NCI-H69 (cell line): Measurements from ENCODE around the gene NPTN.

Experiments
- DNase-seq: peaks from one replicate; lab custom pipeline; 2025; lab: John Stamatoyannopoulos, UW

The NPTN gene

GRCh38 chr15:73631915-73632669 is 1.1 kb downstream of the NPTN start:
- peak; percentile 31 for DNase-seq

- peak; percentile 1 for DNase-seq
Observed at GRCh38 chr15:73630921-73631362, 2.2 kb downstream of the NPTN start.

GRCh38 chr15:73629798-73630429 is 3.3 kb downstream of the NPTN start:
- DNase-seq = peak; percentile 40

GRCh38 chr15:73628976-73629797 is 4.0 kb downstream of the NPTN start:
- peak; percentile 35 for DNase-seq

GRCh38 chr15:73628102-73628501 is 5.1 kb downstream of the NPTN start:
- no peak for DNase-seq

GRCh38 chr15:73626072-73626471 is 7.1 kb downstream of the NPTN start:
- no peak for DNase-seq

- DNase-seq = no peak
Observed at GRCh38 chr15:73624530-73624929, 8.7 kb downstream of the NPTN start.

GRCh38 chr15:73621286-73621826 is 11.8 kb downstream of the NPTN start:
- DNase-seq = no peak

GRCh38 chr15:73620078-73620477 is 13.1 kb downstream of the NPTN start:
- no peak for DNase-seq

- no peak for DNase-seq
Observed at GRCh38 chr15:73617913-73618312, 15.3 kb downstream of the NPTN start.

- DNase-seq = no peak
Observed at GRCh38 chr15:73617301-73617831, 15.8 kb downstream of the NPTN start.

GRCh38 chr15:73608941-73609340 is 24.2 kb downstream of the NPTN start:
- DNase-seq = no peak

- DNase-seq = no peak
Observed at GRCh38 chr15:73608475-73608874, 24.7 kb downstream of the NPTN start.

GRCh38 chr15:73607843-73608242 is 25.3 kb downstream of the NPTN start:
- DNase-seq = peak; percentile 18

- DNase-seq = no peak
Observed at GRCh38 chr15:73607405-73607804, 25.8 kb downstream of the NPTN start.

- peak; percentile 80 for DNase-seq
Observed at GRCh38 chr15:73605759-73606436, 27.3 kb downstream of the NPTN start.

GRCh38 chr15:73604477-73604876 is 28.7 kb downstream of the NPTN start:
- no peak for DNase-seq

GRCh38 chr15:73602992-73603391 is 30.2 kb downstream of the NPTN start:
- no peak for DNase-seq

GRCh38 chr15:73602446-73602843 is 30.7 kb downstream of the NPTN start:
- DNase-seq = peak; percentile 12

GRCh38 chr15:73601451-73602445 is 31.4 kb downstream of the NPTN start:
- peak; percentile 74 for DNase-seq
